B cell (primary cell): ENCODE results near the gene SLC2A3. TPM values are rescaled to one million over a fixed set of nuclear protein-coding genes. Genes with fewer than 3 reads are reported as not detected.
A peak's percentile ranks its signal among the peaks of the same experiment; 100 is the strongest.

ENCODE experiments used
- ATAC-seq: fragments of 200-7000 bp; cut with Tn5 transposase; one replicate; pipeline ENCODE4 v1.10.0; 2021; ENCODE audit warnings: low read depth, mild to moderate bottlenecking, moderate number of reproducible peaks, moderate library complexity
- CTCF ChIA-PET: fragments of 350-600 bp; sonication (Branson Sonifier 250); formaldehyde crosslinking; loops from one replicate; lab custom pipeline; 2021; ENCODE audit warnings: antibody characterized with exemption, inconsistent platforms; lab: Charles Lee
- POLR2A ChIA-PET: fragments of 350-600 bp; sonication (Branson Sonifier 250); formaldehyde crosslinking; loops from one replicate; lab custom pipeline; 2021; ENCODE audit warnings: antibody characterized with exemption; lab: Charles Lee
- DNase-seq: peaks from one replicate; pipeline ENCODE4 v3.0.0; 2013
- H2AFZ ChIP-seq: 2 replicates; pipeline ENCODE4 v1.6.1; 2012; ENCODE audit warnings: mild to moderate bottlenecking, low read depth, low read length; ENCODE audit not compliant: insufficient read depth, poor library complexity, severe bottlenecking
- H3K27ac ChIP-seq, 2 donors: 1 replicate in 1 of 2; 2 replicates in 1 of 2; pipeline ENCODE4 v1.5.1; 2012 to 2013; ENCODE audit warnings: low read length in 2 of 2, mild to moderate bottlenecking in 2 of 2, moderate library complexity in 1 of 2
- H3K27me3 ChIP-seq, 4 experiments: fragments of 200-600 bp in 1 of 4; sonication (generic) in 1 of 4; replicated peaks in 1 of 4; 1 replicate in 2 of 4; 2 replicates in 2 of 4; pipeline versions ENCODE4 v1.6.1 to v1.7.0; 2013 to 2016; ENCODE audit warnings: low read length in 3 of 4, mild to moderate bottlenecking in 2 of 4, mixed read lengths in 1 of 4, moderate library complexity in 1 of 4; ENCODE audit not compliant: insufficient read depth in 4 of 4, control insufficient read depth in 3 of 4; ENCODE audit errors: control extremely low read depth in 1 of 4
- H3K36me3 ChIP-seq, 2 experiments: replicated peaks in 1 of 2; 1 replicate in 1 of 2; 2 replicates in 1 of 2; pipeline versions ENCODE4 v1.6.1 to v1.7.1; 2013; ENCODE audit warnings: low read length in 1 of 2; ENCODE audit not compliant: insufficient read depth in 2 of 2, control insufficient read depth in 1 of 2; ENCODE audit errors: control extremely low read depth in 1 of 2, extremely low read depth in 1 of 2
- H3K4me1 ChIP-seq, 2 donors: fragments of 200-600 bp in 1 of 2; sonication (generic) in 1 of 2; 1 replicate in 1 of 2; 2 replicates in 1 of 2; pipeline versions ENCODE4 v1.5.1 to v1.6.1; 2013 to 2017; ENCODE audit warnings: low read length in 2 of 2; ENCODE audit not compliant: control insufficient read depth in 2 of 2, insufficient read depth in 2 of 2
- H3K4me2 ChIP-seq: replicated peaks from 2 replicates; pipeline ENCODE3; 2012; ENCODE audit warnings: mild to moderate bottlenecking, low read depth, low read length; ENCODE audit not compliant: poor library complexity, severe bottlenecking
- H3K4me3 ChIP-seq, 5 experiments: fragments of 200-600 bp in 1 of 5; sonication (generic) in 1 of 5; 1 replicate in 3 of 5; 2 replicates in 2 of 5; pipeline versions ENCODE4 v1.5.1 to v1.7.0; 2011 to 2016; ENCODE audit warnings: low read length in 4 of 5, mild to moderate bottlenecking in 4 of 5, low read depth in 2 of 5, control low read depth in 1 of 5, moderate library complexity in 1 of 5; ENCODE audit not compliant: insufficient read depth in 1 of 5; ENCODE audit errors: control extremely low read depth in 1 of 5, extremely low read depth in 1 of 5
- H3K79me2 ChIP-seq: fragments of 200-600 bp; sonication (generic); one replicate; pipeline ENCODE4 v1.6.0; 2016; ENCODE audit warnings: low read length; ENCODE audit not compliant: control insufficient read depth, insufficient read depth
- H3K9ac ChIP-seq: fragments of 200-600 bp; sonication (generic); 2 replicates; pipeline ENCODE4 v1.6.1; 2017; ENCODE audit warnings: mild to moderate bottlenecking, low read length, moderate library complexity
- H3K9me3 ChIP-seq, 3 donors: one replicate each; pipeline versions ENCODE4 v1.6.1 to v1.7.1; 2013; ENCODE audit warnings: low read length in 2 of 3; ENCODE audit not compliant: control insufficient read depth in 2 of 3, insufficient read depth in 1 of 3; ENCODE audit errors: control extremely low read depth in 1 of 3
- H4K20me1 ChIP-seq: 2 replicates; pipeline ENCODE4 v1.6.0; 2012; ENCODE audit warnings: mild to moderate bottlenecking, low read length; ENCODE audit not compliant: insufficient read depth, control insufficient read depth, poor library complexity, severe bottlenecking
- H3K27ac Mint-ChIP-seq: one replicate; pipeline ENCODE4 v1.8.0; 2021; ENCODE audit warnings: mixed read lengths
- H3K27me3 Mint-ChIP-seq: one replicate; pipeline ENCODE4 v1.8.0; 2021; ENCODE audit warnings: mixed read lengths
- H3K4me1 Mint-ChIP-seq: one replicate; pipeline ENCODE4 v1.8.0; 2021; ENCODE audit warnings: mixed read lengths
- H3K4me3 Mint-ChIP-seq: one replicate; pipeline ENCODE4 v1.8.0; 2021; ENCODE audit warnings: mixed read lengths
- H3K9me3 Mint-ChIP-seq: one replicate; pipeline ENCODE4 v1.8.0; 2022; ENCODE audit warnings: mixed read lengths; ENCODE audit not compliant: insufficient read depth
- EZH2 ChIP-seq: IDR thresholded peaks from 2 replicates; pipeline ENCODE4 v1.6.1; 2012; ENCODE audit warnings: borderline replicate concordance, low read depth, mild to moderate bottlenecking, moderate library complexity, low read length; ENCODE audit not compliant: insufficient read depth, poor library complexity, severe bottlenecking
- WGBS: methylation state at CpG from one replicate; pipeline ENCODE4 v1.1.5; 2013; ENCODE audit warnings: missing lambda C conversion rate; ENCODE audit not compliant: insufficient coverage; 5-methylcytosine and 5-hydroxymethylcytosine counted together
- intact Hi-C: fragments of 100-400 bp; cut with micrococcal nuclease; formaldehyde crosslinking; loops from one replicate; pipeline ENCODE4 v1.10.0; 2022
- polyA plus RNA-seq: library from polyadenylated mRNA; depleted of rRNA; stranded (reverse); fragments of >200 nt; gene quantifications from 2 replicates; pipeline ENCODE4 v1.2.3, GENCODE V29; 2012
- total RNA-seq, 2 donors: library from RNA; stranded (reverse); fragments of 120-200 nt in 1 of 2; gene quantifications; 1 replicate in 1 of 2; 2 replicates in 1 of 2; pipeline versions ENCODE4 v1.2.3 to v1.2.4, GENCODE V29; 2013 to 2022
- TF ChIP-seq, protein P1 (sequence below): fragments of 200-600 bp; IDR thresholded peaks from one replicate; pipeline ENCODE4 v1.8.0; 2022; ENCODE audit warnings: antibody characterized with exemption, mild to moderate bottlenecking

The SLC2A3 gene
- total and polyA plus RNA-seq, 2 donors (not counting 1 experiment from before 2014, with no cell fraction given): 215 to 284 TPM

DNA sequence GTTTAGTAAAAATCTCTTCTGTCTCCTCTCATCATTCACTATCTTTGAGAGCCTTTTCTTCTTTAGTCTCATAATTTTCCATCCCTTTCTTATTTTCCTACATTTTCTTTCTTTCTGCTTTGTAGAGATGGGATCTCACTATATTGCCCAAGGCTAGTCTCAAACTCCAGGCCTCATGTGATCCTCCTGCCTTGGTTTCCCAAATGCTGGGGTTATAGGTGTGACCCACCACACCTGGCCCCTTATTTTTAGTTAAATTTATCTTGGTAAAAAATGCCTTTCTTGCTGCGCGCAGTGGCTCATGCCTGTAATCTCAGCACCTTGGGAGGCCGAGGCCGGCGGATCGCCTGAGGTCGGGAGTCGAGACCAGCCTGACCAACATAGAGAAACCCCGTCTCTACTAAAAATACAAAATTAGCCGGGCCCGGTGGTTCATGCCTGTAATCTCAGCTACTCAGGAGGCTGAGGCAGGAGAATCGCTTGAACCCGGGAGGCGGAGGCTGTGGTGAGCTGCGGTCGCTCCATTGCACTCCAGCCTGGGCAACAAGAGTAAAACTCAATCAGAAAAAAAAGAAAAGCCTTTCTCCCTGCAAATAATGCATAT lies 996 bp downstream of the SLC2A3 start:
- DNase-seq: peak; percentile 33
- Histone ChIP-seq H3K4me2 (peak overlapping the region; percentile 77), H3K9me3 (no peaks in the 10 kb centered on the region), H3K79me2 (peaks cover 64% of the 10 kb centered on the region), H3K27me3 (no peaks in the 10 kb centered on the region), H3K4me3 (peak overlapping the region; percentile 66 to 100 (median 81)), H3K27ac (peak overlapping the region; percentile 82 to 90), H3K9ac (peak overlapping the region; percentile 90), H4K20me1 (peaks cover 39% of the 10 kb centered on the region), H2AFZ (no peak overlapping the region), H3K36me3 (peaks cover 7 to 40% of the 10 kb centered on the region in 2 experiments), H3K4me1 (peaks cover 23 to 41% of the 10 kb centered on the region in 2 donors)
- Mint-ChIP-seq H3K9me3 (no peaks in the 10 kb centered on the region), H3K4me1 (peaks cover 4% of the 10 kb centered on the region), H3K4me3 (no peak overlapping the region), H3K27ac (no peak overlapping the region), H3K27me3 (no peaks in the 10 kb centered on the region)
- 39% methylated on average over 12 of the region's 16 CpGs for WGBS
- ATAC-seq: no peak
- intact Hi-C loops: loop anchor here (5.0 kb wide), 1 partner anchor 307 kb away; no protein-coding TSS in a partner anchor
- CTCF ChIA-PET: interaction anchor here (1.3 to 7.9 kb wide), 9 partner anchors 26 to 142 kb away, joined by 3 to 221 read pairs (median 19); no protein-coding TSS in a partner anchor
- POLR2A ChIA-PET: interaction anchor here (1.5 to 3.4 kb wide), 5 partner anchors 25 to 92 kb away, joined by 4 to 49 read pairs (median 15); no protein-coding TSS in a partner anchor
- TF ChIP-seq EZH2: no peak
- TF ChIP-seq, protein P1, sequence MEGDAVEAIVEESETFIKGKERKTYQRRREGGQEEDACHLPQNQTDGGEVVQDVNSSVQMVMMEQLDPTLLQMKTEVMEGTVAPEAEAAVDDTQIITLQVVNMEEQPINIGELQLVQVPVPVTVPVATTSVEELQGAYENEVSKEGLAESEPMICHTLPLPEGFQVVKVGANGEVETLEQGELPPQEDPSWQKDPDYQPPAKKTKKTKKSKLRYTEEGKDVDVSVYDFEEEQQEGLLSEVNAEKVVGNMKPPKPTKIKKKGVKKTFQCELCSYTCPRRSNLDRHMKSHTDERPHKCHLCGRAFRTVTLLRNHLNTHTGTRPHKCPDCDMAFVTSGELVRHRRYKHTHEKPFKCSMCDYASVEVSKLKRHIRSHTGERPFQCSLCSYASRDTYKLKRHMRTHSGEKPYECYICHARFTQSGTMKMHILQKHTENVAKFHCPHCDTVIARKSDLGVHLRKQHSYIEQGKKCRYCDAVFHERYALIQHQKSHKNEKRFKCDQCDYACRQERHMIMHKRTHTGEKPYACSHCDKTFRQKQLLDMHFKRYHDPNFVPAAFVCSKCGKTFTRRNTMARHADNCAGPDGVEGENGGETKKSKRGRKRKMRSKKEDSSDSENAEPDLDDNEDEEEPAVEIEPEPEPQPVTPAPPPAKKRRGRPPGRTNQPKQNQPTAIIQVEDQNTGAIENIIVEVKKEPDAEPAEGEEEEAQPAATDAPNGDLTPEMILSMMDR: no peak
